ENCODE measurements around the gene TPCN1.
"Not testable (repeated sequence)": the region's sequence is repeated elsewhere in the genome, so short reads cannot be mapped to it uniquely, and the experiment has no call there.

Gene TPCN1

DNA sequence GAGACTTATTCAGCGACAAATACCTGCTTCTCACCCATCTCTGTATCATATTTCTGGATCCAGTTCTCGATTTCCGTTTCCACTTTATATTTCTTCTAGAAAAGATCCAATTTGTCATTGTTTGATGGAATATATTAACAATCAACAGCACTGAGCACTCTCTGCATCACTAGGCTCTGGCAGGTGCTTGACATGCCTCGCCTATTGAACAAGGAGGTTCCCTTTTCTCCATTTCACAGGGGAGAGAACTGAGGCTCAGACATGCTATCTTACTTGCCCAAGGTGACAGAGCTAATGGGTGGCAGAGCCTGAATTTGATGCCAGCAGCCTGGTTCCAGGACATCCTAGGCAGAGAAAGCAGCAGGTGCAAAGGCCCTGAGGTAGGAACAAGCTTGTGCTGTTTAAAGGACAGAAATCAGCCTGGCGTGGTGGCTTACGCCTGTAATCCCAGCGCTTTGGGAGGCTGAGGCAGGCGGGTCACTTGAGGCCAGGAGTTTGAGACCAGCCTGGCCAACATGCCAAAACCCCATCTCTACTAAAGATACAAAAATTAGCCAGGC lies 23.7 kb upstream of the TPCN1 start:
- DNase-seq, result no peak

DNA sequence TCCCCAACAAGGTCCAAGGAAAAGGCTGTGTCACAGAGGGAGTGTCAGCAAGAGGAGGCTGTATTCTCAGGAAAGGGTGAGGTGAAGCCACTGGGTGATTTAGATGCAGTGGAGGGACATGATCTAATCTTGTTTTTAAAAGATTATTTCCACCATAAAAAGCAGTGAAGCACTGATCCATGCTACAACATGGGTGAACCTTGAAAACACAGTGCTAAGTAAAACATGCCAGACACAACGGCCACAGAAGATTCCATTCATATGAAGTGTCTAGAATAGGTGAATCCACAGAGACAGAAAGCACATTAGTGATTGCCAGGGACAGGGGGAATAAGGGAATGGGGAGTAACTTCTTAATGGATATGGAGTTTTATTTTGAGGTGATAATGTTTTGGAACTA lies 23.0 kb upstream of the TPCN1 start:
- no peak for DNase-seq

DNA sequence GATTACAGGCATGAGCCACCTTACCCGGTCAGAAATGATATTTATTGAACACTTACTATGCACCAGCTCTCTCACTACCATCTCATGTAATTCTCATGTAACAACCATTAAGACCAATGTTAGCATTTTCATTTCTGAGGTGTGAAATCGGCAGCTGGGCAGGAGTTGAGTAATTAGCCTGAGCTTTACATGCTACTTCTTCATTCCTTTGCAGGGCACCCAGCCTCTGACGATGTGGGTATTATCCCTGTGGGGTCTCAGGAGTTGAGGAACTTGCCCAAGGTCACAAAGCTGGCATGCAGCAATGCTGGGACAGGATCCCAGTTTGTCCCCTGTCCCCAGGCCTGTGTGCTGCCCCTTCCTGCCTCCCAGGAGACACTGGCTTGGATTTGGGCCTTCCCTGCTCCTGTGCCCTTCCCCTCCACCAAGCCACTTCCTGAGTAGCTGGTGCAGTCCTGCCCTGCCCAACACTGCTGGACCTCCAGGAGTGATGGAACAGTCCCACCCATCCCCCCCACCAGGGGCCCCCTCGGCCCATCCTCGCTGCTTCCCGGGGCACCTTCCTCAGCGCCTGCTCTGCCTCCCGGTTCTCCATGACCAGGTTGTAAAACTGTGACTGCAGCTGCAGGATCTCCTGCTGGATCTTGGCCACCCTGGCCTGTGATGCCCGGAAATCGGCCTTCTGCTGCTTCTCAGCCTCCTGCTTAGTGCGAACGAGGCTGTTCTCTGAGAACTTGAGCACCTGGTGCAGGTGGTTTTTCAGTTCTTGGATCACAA lies 21.1 kb upstream of the TPCN1 start:
- DNase-seq, result no peak

DNA sequence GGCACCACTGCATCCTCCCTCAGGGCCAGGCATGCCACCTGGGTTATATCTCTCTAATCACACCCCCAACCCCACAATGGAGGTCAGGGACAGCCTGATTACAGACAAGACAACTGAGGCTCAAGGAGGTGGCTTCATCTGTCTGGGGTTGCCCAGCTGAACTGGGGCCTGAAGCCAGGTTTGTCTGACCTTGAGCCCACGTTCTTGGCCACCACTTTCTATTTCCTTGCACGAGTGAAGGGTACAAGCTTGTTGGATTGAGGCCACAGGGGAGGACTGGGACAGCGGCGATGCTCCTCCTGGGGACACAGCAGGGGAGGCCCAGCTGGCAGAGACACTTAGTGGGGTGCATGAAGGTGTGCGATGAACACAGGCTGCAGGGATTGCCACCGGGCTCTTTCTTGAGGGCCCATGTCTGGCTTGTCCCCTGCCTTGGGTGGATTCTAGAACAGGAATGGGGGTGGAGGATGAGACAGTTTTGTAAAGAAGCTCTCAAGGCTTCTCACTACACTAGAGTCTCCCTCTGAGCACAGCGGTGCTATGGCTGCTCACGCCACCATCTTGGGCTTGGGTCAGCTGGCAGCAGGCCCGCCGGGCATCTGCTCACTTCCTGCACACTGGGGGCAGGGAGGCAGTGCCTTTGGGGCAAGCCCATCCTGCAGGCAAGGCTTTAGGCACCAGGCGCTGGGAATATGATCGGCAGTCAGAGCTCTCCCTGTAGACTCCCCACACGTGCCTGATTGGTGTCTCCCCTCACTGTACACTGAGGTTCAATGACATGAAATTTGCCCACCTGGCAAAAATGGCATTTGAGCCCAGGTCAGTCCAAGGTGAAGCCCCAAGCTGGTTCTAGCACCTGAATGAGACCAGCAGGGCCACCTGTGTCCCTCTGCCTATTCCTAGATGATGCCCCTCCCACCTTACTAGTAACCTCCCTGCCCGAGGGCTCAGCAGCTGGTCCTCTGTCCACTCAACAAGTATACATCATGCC lies 19.8 kb upstream of the TPCN1 start:
- no peak for DNase-seq

DNA sequence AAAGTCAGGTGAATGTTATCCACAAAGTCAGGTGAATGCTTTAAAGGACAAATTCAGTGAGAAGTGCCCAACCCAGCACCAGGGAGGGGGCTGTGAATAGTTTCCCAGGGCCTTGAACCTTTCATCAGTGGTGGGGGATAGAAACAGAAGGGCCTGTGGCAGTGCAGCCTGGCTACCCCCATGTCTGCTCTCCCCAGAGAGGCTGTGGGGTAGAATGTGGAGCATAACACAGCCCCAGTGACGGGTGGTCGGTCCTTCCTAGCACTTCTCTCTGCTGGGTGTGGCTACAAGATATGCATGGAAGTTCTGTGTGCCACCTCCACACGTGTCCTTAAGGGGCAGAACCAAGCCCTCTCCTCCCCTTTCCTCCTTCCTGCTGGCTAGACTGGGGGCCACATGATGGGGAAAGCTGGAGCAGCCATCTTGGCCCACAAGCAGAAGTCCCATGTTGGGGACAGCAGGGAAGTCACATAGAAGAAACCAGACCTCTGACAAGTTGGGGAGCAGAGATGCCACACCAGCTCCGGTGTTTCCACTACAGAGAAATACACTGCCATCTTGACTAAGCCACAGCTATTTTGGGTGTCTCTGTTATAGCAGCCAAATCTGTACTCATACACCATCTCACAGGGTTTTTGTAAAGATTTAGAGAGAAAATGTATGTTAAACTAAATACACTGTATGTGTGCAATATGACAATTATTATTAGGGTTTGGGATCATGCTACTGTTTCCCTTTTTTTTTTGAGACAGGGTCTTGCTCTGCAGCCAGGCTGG lies 18.8 kb upstream of the TPCN1 start:
- no peak for DNase-seq

DNA sequence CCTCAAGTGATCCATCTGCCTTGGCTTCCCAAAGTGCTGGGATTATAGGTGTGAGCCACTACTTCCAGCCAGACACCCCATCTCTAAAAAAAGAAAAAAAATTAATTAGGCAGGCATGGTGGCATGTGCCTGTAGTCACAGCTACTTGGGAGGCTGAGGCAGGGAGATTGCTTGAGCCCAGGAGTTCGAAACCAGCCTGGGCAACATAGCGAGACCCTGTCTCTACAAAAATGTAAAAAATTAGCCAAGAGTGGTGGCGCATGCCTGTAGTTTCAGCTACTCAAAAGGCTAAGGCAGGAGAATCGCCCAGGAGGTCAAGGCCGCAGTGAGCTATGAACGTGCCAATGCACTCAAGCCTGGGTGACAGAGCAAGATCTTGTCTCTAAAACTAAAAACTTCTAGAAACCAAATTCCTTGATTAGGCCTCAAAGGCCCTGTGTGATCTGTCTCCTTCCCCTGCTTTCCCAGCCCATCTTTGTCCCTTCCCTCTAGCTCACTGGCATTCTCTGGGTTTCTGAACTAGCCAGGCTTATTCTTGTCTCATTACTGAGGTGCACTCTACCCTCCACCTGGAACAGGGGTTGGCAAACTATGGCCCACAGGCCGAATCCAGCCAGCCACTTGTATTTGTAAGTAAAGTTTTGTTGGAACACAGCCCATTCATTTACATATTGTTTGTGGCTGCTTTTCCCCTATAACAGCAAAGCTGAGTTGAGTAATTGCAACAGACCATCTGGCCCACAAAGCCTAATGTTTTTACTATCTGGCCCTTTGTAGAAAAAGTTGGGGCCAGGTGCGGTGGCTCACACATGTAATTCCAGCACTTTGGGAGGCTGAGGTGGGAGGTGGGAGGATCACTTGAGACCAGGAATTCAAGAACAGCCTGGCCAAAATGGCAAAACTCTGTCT lies 17.2 kb upstream of the TPCN1 start:
- DNase-seq, result no peak

DNA sequence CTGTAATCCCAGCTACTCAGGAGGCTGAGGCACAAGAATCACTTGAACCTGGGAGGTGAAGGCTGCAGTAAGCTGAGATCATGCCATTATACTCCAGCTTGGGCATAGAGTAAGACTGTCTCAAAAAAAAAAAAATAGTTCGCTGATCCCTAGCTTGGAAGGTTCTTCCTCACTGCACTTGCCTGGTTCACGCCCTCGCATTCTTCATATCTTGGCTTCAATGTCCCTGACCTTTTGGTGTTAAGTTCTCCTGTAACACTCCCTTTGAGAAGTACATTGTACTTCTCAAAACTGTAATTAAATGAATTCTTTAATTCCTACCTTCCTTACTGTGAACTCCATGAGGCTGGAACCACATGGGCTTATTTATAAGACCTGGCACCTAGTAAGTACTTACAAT lies 16.5 kb upstream of the TPCN1 start:
- no peak for DNase-seq

DNA sequence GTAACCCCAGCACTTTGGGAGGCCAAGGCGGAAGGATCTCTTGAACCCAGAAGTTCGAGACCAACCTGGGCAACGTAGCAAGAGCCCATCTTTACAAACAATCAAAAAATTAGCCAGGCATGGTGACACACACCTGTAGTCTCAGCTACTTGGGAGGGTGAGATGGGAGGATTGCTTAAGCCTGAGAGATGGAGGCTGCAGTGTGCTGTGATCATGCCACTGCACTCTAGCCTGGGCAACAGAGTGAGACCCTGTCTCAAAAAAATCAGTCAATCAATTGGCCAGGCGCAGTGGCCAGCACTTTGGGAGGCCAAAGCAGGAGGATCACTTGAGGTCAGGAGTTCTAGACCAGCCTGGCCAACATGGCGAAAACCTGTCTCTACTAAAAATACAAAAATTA lies 14.5 kb upstream of the TPCN1 start:
- not testable (repeated sequence) for DNase-seq

DNA sequence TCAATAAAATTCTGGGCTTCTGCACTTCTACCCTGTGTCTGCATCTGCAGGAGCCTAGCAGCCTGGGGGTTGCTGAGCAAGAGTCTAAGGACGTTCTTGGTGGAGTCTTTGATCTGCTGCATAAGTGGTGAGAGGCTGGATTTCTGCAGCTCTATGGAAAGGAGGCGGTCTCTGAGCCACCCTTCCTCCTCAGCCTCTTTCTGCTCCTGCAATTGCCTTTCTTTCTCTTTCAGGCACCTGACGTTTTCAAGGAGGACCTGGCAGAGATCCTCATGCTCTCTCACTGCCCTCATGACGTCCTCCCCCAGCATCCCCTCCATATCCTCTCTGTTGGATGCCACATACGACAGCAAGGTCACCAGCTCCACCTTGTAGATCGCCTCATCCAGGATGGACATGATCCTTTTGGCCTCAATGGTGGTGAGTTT lies 13.6 kb upstream of the TPCN1 start:
- no peak for DNase-seq

DNA sequence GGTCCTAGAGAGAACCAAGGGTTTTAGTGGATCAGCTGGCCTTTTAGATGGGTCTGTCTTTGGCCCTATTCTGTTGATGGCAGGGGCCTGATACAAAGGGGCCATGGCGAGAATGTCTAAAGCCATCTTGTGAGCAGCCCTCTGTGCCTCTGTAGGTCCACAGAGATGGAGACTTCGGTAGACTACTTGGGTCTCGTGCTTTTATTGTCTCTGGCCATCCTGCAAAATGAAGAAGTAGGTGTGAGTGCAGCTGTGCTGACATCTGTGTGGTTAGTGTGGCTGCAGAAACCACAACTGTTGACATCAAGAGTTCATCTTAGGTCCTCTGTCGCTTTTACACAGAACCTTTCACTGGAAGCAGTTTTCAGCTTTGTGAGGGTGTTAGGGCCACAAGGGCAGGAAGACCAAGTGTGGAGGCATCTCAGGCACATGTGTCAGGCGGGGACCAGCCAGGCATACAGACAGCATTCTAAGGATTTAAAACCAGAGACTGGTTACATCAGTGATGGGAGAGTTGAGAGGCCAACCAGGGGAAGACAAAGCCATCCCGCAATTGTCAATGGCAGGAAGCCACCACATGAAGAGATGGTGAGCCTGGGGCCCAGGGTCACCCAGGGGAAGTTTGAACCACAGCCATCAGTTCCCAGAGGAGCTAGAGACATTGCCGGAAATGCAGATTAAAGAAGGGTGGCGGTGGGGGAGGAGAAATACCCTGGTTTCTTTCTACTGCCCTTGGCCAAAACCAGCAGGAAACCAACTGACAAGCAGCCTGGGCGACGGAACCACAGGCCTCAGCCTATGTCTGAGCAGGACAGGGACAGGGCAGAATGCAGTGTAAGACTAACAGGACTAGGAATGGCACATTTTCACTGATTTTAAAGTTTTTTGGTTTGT lies 13.0 kb upstream of the TPCN1 start:
- DNase-seq, result no peak

DNA sequence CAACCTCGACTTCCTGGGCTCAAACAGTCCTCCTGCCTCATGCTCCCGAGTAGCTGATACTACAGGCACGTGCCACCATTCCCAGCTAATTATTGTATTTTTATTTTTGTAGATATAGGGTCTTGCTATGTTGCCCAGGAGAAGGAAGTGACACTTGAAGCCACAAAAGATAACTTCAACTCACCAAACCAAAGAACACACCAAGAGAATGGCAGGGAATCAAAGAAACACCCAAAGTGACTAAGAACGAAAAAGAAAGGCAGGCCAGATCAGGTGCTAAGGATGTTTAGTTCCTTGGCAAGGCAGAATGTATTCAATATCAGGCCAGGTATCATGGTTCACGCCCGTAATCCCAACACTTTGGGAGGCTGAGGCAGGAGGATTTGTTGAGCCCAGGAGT lies 10.1 kb upstream of the TPCN1 start:
- no peak for DNase-seq

DNA sequence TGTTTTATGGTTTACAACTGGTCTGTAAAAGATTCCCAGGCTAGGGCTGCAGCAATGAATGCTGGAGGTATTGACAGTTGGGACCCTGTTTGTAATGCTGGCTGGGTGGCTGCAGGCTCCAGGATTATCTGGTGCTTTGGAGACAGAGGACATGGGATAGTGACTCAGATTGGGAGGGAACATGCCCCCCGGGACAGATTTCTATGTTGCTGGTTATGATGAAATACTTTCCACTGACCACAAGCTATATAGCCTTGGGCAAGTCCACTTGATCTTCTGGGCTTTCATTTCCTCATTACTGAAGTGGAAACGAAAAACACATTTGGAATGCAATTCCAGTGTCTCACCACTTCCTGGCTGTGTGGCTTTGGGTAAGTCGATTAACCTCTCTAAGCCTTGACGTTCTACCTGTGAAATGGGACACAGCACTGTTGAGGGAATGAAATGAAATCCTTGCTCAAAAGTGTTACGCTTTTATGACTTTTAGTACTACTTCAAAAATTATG lies 6.3 kb upstream of the TPCN1 start:
- DNase-seq, result no peak

DNA sequence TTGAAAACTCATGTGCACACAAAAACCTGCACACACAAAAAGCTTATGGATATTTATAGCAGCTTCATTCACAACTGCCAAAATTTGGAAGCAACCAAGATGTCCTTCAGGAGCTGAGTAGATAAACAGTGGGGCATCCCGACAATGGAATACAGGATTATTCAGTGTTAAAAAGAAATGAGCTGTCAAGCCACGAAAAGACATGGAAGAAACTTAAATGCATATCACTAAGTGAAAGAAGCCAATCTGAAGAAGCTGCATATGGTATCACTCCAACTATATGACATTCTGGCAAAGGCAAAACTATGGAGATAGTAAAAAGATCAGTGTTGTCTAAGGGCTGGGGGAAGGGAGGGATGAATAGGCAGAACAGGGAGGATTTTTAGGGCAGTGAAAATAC lies 5.2 kb upstream of the TPCN1 start:
- no peak for DNase-seq

DNA sequence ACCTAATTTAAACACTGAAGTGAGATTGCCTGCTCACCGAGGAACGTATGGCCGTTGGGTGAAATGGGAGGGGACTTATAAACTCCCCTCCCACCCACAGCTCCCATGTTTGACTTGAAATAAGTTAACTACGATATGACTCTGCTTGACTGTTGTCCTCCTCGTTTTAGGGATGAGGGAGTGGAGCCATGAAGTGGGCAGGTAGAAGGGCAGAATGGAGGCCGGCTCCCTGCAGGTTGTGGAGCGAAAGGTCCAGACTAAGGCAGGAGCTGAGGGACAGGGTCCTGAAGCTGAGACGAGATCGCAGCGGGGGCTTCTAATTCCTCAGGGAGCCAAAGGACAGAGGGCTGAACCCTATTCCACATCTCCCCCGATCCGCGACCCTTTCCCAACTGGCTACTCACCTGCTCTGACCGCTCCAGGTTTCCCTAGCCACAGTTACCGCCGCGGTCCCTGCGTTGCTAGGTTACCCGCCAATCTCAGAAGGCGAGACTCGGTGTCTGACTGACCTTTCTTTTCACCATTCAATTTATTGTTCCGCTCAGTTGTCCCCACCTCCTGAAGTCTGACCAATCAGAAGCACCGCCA lies 577 bp upstream of the TPCN1 start:
- no peak for DNase-seq

DNA sequence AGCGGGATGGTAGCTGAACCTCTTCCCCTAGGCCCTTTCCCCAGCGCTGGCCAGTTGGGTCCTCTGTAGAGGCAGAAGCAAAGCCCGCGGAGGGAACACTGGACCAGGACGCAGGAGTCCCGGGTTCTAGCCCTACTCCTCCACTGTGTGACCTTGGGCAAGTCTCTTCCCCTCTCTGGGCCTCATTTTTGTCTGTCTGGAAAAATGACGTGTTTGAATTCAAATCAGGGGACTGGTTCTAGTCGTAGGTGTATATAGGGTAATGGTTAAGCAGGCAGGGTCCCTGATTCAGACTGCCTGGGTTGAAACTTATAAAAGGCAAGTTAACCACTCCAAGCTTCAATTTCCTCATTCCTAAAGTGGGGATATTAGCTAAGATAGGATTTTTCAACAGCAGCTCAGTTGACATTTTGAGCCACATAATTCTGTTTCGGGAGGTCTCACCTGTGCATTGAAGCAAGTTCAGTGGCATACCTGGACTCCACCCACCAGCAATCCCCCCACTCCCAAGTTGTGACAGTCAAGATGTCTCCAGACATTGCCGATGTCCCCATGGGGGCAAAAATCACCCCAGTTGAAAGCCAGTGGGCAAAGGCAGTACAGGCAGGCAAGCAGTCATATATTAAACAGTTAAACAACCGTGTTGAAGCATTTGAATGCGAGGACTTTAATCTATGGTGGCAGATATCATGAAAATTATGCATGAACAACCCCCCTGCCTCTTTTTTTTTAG lies 899 bp downstream of the TPCN1 start:
- no peak for DNase-seq

DNA sequence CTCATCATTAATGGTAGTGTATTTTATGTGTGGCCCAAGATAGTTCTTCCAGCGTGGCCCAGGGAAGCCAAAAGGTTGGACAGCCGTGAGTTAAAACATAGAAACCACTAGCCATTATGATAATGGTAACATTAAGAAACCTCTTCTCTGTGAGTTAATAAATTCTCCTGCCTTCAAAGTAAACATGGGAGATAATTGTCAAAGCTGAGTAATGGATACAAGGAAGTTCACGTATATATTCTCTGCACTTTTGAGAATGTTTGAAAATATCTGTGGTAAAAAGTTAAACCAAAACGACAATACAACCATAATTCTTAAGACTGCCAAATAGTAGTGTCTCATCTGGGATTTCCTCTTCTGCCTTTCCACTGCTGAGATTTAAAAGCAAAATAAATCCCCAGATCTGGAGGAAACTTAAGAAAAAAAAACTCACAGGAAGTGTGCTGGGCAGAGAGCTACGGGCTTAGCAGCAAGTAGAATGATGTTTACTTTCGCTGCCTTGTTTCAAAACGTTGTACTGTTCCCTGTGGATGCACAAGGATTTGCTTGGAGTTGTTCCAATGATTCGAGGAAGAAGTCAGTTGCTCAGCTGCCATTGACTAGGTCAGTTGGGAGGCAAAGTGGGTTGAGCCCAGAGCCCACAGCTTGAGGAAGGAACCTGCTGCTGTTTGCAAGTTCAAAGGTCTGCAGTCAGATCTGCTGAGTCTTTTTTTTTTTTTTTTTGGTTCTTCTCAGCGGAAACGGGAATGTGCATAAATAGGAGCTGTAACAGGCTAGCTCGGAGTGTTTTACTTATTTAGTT lies 1.7 kb downstream of the TPCN1 start:
- DNase-seq, result peak; percentile 9

DNA sequence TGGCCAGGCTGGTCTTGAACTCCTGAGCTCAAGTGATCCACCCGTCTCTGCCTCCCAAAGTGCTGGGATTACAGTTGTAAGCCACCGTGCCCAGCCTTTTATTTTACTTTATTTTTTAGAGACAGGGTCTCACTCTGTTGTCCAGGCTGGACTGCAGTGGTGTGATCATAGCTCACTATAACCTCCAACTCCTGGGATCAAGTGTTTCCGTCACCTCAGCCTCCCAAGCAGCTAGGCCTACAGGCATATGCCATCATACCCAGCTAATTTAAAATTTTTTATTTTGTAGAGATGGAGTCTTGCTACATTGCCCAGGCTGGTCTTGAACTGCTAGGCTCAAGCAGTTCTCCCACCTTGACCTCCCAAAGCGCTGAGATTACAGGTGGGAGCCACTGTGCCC lies 3.7 kb downstream of the TPCN1 start:
- DNase-seq, result no peak

All from NCI-H748 treated with DMSO at 0.1 percent for 48 hours (cell line).